Thoracic aorta (tissue), 2 donors: ENCODE results near the gene KRT16. TPM values are rescaled to one million over a fixed set of nuclear protein-coding genes. Genes with fewer than 3 reads are reported as not detected.

Experiments used
- ATAC-seq: fragments of 150-250 bp; one replicate; pipeline ENCODE4 v1.8.0; 2017; ENCODE audit warnings: low read depth; ENCODE audit not compliant: insufficient number of reproducible peaks, low FRiP score
- DNase-seq: peaks from one replicate; pipeline ENCODE4 v3.0.0-alpha.2; 2020; ENCODE audit warnings: low spot score
- H3K27ac ChIP-seq, 2 donors: fragments of 200-600 bp; sonication (generic); 1 replicate in 1 of 2; 2 replicates in 1 of 2; pipeline ENCODE4 v1.5.1; 2016; ENCODE audit warnings: mild to moderate bottlenecking in 2 of 2, moderate library complexity in 2 of 2
- H3K27me3 ChIP-seq: fragments of 200-600 bp; sonication (generic); replicated peaks from 2 replicates; pipeline ENCODE4 v1.6.0; 2016; ENCODE audit warnings: mild to moderate bottlenecking; ENCODE audit not compliant: insufficient read depth
- H3K36me3 ChIP-seq: fragments of 200-600 bp; sonication (generic); one replicate; pipeline ENCODE4 v1.5.1; 2016
- H3K4me1 ChIP-seq, 2 donors: fragments of 200-600 bp; sonication (generic); 1 replicate in 1 of 2; 2 replicates in 1 of 2; pipeline versions ENCODE4 v1.5.1 to v1.6.0; 2016; ENCODE audit warnings: low read depth in 2 of 2, mild to moderate bottlenecking in 1 of 2; ENCODE audit not compliant: control insufficient read depth in 1 of 2
- H3K4me3 ChIP-seq: fragments of 200-600 bp; sonication (generic); 2 replicates; pipeline ENCODE4 v1.5.1; 2016; ENCODE audit warnings: mild to moderate bottlenecking
- H3K9me3 ChIP-seq: fragments of 200-600 bp; sonication (generic); 2 replicates; pipeline ENCODE4 v1.5.1; 2016
- CTCF ChIP-seq: fragments of 200-600 bp; sonication (generic); IDR thresholded peaks from one replicate; pipeline ENCODE4 v1.5.1; 2019; ENCODE audit warnings: antibody characterized with exemption
- total RNA-seq, 2 donors: library from RNA; depleted of rRNA; stranded (reverse); fragments of >200 nt; gene quantifications; one replicate each; pipeline versions ENCODE4 v1.1.0 to v1.2.3, GENCODE V29; 2016

Gene KRT16
- total RNA-seq, 2 donors from 2014 or later: 6.5 to 16.8 TPM

DNA sequence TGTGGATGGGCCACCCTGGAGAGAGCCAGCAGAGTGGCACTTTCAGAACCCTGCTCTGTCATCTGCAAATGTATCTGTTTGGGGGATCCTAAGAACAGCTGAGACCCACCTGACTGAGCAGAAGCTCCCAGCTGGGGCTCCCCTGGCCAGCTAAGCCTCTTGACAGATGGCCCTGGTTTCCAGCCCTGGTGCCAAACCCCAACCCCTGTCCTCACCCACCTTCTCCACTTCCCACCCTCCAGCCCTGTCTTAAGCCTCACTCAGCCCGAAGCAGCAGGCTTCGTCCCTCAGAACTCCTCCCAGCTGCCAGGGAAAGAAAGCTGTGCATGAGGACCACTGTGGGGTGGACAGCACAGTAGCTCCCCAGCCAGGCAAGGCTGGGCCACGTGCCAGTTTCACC, 37.2 kb downstream of the KRT16 start:
- no peak for DNase-seq
- no peaks in the 10 kb centered on the region for H3K27me3 ChIP-seq

DNA sequence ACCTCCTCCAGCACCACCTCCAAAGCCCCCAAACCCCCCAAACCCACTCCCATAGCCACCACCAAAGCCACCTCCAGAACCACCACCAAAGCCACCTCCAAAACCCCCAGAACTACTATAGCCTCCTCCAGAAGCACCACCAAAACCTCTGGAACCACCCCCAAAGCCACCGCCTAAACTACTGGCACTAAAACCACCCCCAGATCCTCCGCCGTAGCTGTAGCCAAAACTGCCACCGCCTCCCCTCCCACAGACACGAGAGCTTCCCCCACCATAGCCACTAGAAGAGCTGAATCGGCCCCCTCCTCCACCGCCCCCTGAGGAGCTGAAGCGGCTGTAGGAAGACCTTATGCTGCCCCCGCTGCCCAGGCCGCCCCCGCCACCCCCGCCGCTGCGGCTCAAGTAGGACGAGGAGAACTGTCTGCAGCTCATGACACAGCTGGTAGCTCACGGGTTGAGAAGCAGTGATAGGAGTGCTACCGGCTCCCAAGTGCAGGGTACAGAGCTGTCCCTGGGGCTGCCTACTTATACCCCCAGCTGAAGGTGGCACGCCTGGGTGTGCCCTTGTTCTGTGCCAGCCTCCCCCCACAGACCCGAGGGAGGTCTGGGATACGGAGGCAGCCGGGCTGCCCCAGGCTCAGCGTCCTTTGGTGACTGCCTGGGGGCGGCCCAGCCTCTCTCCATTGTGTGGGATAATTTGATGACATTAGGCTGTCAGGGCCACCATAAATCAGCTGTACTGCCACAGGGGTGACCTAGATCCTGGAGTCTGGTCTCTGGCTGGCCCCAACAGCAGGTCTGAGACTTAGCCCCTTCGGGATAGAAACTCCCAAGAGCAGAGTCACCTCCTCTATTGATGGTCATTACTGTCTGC, 40.8 kb downstream of the KRT16 start, which contains the start of gene KRT9:
TSS of gene KRT9 (minus strand) at position 499 of the 874 bp plus-strand sequence. CDS start at position 432, 67 bp downstream.
- Histone ChIP-seq H3K9me3 (no peaks in the 10 kb centered on the region), H3K27me3 (no peaks in the 10 kb centered on the region), H3K36me3 (no peaks in the 10 kb centered on the region), H3K27ac (no peak within 1 kb of the TSS), H3K4me1 (no peaks in the 10 kb centered on the region), H3K4me3 (no peak within 1 kb of the TSS)
- no peak for TF ChIP-seq CTCF
- DNase-seq (no peak), ATAC-seq (no peak)

More for the DNA sequence above, 37.2 kb downstream of the KRT16 start:
- peaks cover 3 to 8% of the 10 kb centered on the region in 2 donors for H3K4me1 ChIP-seq
- no peaks in the 10 kb centered on the region for H3K36me3 ChIP-seq
- ATAC-seq: no peak
- H3K27ac ChIP-seq: no peak overlapping the region
- TF ChIP-seq CTCF: no peak
- H3K9me3 ChIP-seq: no peaks in the 10 kb centered on the region
- no peak overlapping the region for H3K4me3 ChIP-seq

- Histone ChIP-seq H3K27me3 (no peaks in the 10 kb centered on the region), H3K36me3 (no peaks in the 10 kb centered on the region), H3K4me3 (no peak overlapping the region), H3K4me1 (no peaks in the 10 kb centered on the region), H3K9me3 (no peaks in the 10 kb centered on the region), H3K27ac (no peak overlapping the region)
- DNase-seq: no peak
- TF ChIP-seq CTCF: no peak
- ATAC-seq: no peak
These were observed 45.2 kb downstream of the KRT16 start for GRCh38 chr17:41567317-41567716.

- TF ChIP-seq CTCF: no peak
- H3K36me3 ChIP-seq: no peaks in the 10 kb centered on the region
- H3K27me3 ChIP-seq: no peaks in the 10 kb centered on the region
- ATAC-seq (no peak), DNase-seq (no peak)
- H3K4me1 ChIP-seq: no peaks in the 10 kb centered on the region
- no peaks in the 10 kb centered on the region for H3K9me3 ChIP-seq
- no peak overlapping the region for H3K27ac ChIP-seq
- H3K4me3 ChIP-seq: no peak overlapping the region
These were observed 47.2 kb downstream of the KRT16 start for GRCh38 chr17:41565338-41565737.

DNA sequence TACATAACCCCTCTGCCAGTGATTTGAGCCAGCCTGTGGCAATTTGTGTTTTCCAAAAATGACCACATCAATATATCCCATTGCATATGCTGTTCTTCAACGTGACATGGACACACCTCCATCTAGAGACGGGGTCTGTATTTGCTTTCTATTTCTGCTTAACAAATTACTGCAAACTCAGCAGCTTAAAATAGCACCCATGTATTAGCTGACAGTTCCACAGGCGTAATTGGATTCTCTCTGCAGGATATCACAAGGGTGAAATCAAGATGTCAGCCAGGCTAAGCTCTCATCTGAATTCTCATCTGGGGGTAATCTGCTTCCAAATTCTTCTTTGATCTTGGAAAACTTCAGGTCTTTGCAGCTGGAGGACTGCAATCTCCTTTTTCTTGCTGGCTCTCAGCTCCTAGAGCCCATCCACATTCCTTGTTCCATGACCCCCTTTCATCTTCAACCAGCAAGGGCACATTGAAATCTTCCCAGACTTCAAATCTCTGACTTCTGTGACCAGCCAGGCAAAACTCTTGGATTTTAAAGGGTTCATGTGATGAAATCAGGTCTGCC, 48.9 kb downstream of the KRT16 start:
- no peak overlapping the region for H3K27ac ChIP-seq
- H3K36me3 ChIP-seq: no peaks in the 10 kb centered on the region
- no peaks in the 10 kb centered on the region for H3K9me3 ChIP-seq
- ATAC-seq (no peak), DNase-seq (no peak)
- TF ChIP-seq CTCF: no peak
- H3K27me3 ChIP-seq: no peaks in the 10 kb centered on the region
- H3K4me3 ChIP-seq: no peak overlapping the region
- H3K4me1 ChIP-seq: no peaks in the 10 kb centered on the region
